ENCODE data around the gene MAP1A.

Gene MAP1A

GRCh38 chr15:43521419-43521818 is 4.0 kb downstream of the MAP1A start:
- Histone ChIP-seq H3K36me3 (ENCODE audit: control insufficient read depth, low read length) (no peaks in the 10 kb centered on the region), H3F3A (ENCODE audit: control insufficient read depth, insufficient read depth) (no peaks in the 10 kb centered on the region), H3K9me2 (replicated peaks; ENCODE audit: control insufficient read depth, low read length) (no peaks in the 10 kb centered on the region), H3K79me2 (ENCODE audit: control insufficient read depth, low read length) (no peaks in the 10 kb centered on the region), H3K4me2 (ENCODE audit: low read length) (no peak overlapping the region), H3K4me3 (ENCODE audit: low read length) (no peak overlapping the region), H3K4me1 (ENCODE audit: control insufficient read depth, low read length) (peaks cover 34% of the 10 kb centered on the region), H3K9me3 (ENCODE audit: control insufficient read depth, insufficient read depth, low read length) (no peaks in the 10 kb centered on the region), H4K20me1 (ENCODE audit: control insufficient read depth, insufficient read depth, low read depth, low read length) (no peaks in the 10 kb centered on the region), H3K27ac (ENCODE audit: low read depth, low read length) (no peak overlapping the region), H3K27me3 (ENCODE audit: control insufficient read depth, low read length) (peaks cover 13% of the 10 kb centered on the region)
- TF ChIP-seq CTCF (IDR thresholded peaks at IDR 0.05; ENCODE audit: low read depth, low read length, poor library complexity, severe bottlenecking) = no peak
- no peak for TF ChIP-seq EZH2phosphoT487 (IDR thresholded peaks at IDR 0.05; ENCODE audit: borderline replicate concordance, low read length)

GRCh38 chr15:43522247-43522646 is 4.8 kb downstream of the MAP1A start:
- H3K4me3 ChIP-seq (ENCODE audit: low read length) = no peak overlapping the region
- no peak overlapping the region for H3K4me2 ChIP-seq (ENCODE audit: low read length)
- TF ChIP-seq EZH2phosphoT487 (IDR thresholded peaks at IDR 0.05; ENCODE audit: borderline replicate concordance, low read length) (no peak), CTCF (IDR thresholded peaks at IDR 0.05; ENCODE audit: low read depth, low read length, poor library complexity, severe bottlenecking) (no peak)
- no peaks in the 10 kb centered on the region for H4K20me1 ChIP-seq (ENCODE audit: control insufficient read depth, insufficient read depth, low read depth, low read length)
- no peaks in the 10 kb centered on the region for H3K9me2 ChIP-seq (replicated peaks; ENCODE audit: control insufficient read depth, low read length)
- H3K27me3 ChIP-seq (ENCODE audit: control insufficient read depth, low read length) = peaks cover 13% of the 10 kb centered on the region
- H3K79me2 ChIP-seq (ENCODE audit: control insufficient read depth, low read length) = no peaks in the 10 kb centered on the region
- H3K4me1 ChIP-seq (ENCODE audit: control insufficient read depth, low read length) = peaks cover 29% of the 10 kb centered on the region
- no peaks in the 10 kb centered on the region for H3F3A ChIP-seq (ENCODE audit: control insufficient read depth, insufficient read depth)
- H3K27ac ChIP-seq (ENCODE audit: low read depth, low read length) = no peak overlapping the region
- no peaks in the 10 kb centered on the region for H3K36me3 ChIP-seq (ENCODE audit: control insufficient read depth, low read length)
- H3K9me3 ChIP-seq (ENCODE audit: control insufficient read depth, insufficient read depth, low read length) = no peaks in the 10 kb centered on the region

- no peaks in the 10 kb centered on the region for H3K9me3 ChIP-seq (ENCODE audit: control insufficient read depth, insufficient read depth, low read length)
- H3K27ac ChIP-seq (ENCODE audit: low read depth, low read length) = no peak overlapping the region
- no peaks in the 10 kb centered on the region for H3K9me2 ChIP-seq (replicated peaks; ENCODE audit: control insufficient read depth, low read length)
- H3K79me2 ChIP-seq (ENCODE audit: control insufficient read depth, low read length) = no peaks in the 10 kb centered on the region
- H3K27me3 ChIP-seq (ENCODE audit: control insufficient read depth, low read length) = peaks cover 2% of the 10 kb centered on the region
- H3K4me2 ChIP-seq (ENCODE audit: low read length) = no peak overlapping the region
- no peak overlapping the region for H3K4me3 ChIP-seq (ENCODE audit: low read length)
- peaks cover 17% of the 10 kb centered on the region for H3K4me1 ChIP-seq (ENCODE audit: control insufficient read depth, low read length)
- TF ChIP-seq CTCF (IDR thresholded peaks at IDR 0.05; ENCODE audit: low read depth, low read length, poor library complexity, severe bottlenecking) (no peak), EZH2phosphoT487 (IDR thresholded peaks at IDR 0.05; ENCODE audit: borderline replicate concordance, low read length) (no peak)
- H4K20me1 ChIP-seq (ENCODE audit: control insufficient read depth, insufficient read depth, low read depth, low read length) = no peaks in the 10 kb centered on the region
- no peaks in the 10 kb centered on the region for H3K36me3 ChIP-seq (ENCODE audit: control insufficient read depth, low read length)
- H3F3A ChIP-seq (ENCODE audit: control insufficient read depth, insufficient read depth) = no peaks in the 10 kb centered on the region
Observed at GRCh38 chr15:43523646-43524045, 6.2 kb downstream of the MAP1A start.

All from DOHH2 (cell line).